Urinary bladder (tissue), 4 donors: Measurements from ENCODE around the gene HSPA12B. TPM values are rescaled to one million over a fixed set of nuclear protein-coding genes. Genes with fewer than 3 reads are reported as not detected.

Source experiments
- DNase-seq: peaks from one replicate; pipeline ENCODE4 v3.0.0-alpha.2; 2015; ENCODE audit errors: extremely low spot score
- H3K27ac ChIP-seq: one replicate; pipeline ENCODE4 v1.5.1; 2013; ENCODE audit warnings: low read depth, mild to moderate bottlenecking, moderate library complexity
- H3K36me3 ChIP-seq: one replicate; pipeline ENCODE4 v1.6.1; 2013; ENCODE audit warnings: mild to moderate bottlenecking, moderate library complexity; ENCODE audit not compliant: insufficient read depth
- H3K4me1 ChIP-seq: one replicate; pipeline ENCODE4 v1.6.1; 2013; ENCODE audit warnings: mild to moderate bottlenecking, moderate library complexity; ENCODE audit not compliant: insufficient read depth
- H3K4me3 ChIP-seq: one replicate; pipeline ENCODE4 v1.5.1; 2013; ENCODE audit warnings: low read depth, low read length
- WGBS: extraction: QIAGEN DNeasy Blood & Tissue Kit; methylation state at CpG from one replicate; pipeline ENCODE4 v1.1.7; 2013; 5-methylcytosine and 5-hydroxymethylcytosine counted together
- polyA plus RNA-seq: library from polyadenylated mRNA; stranded (reverse); fragments of 200-250 nt; gene quantifications from one replicate; pipeline ENCODE4 v1.2.3, GENCODE V29; 2013
- total RNA-seq: library from RNA; depleted of rRNA; stranded (reverse); fragments of >200 nt; gene quantifications from one replicate; pipeline ENCODE4 v1.2.3, GENCODE V29; 2014
- donor health status: healthy with polysubstance abuse.
- donor health status: healthy.

Gene HSPA12B
- total and polyA plus RNA-seq, 2 donors = 10.7 to 11.8 TPM

GRCh38 chr20:3739926-3740451 is 7.5 kb downstream of the HSPA12B start:
- H3K36me3 ChIP-seq = no peaks in the 10 kb centered on the region
- DNase-seq = no peak
- H3K4me3 ChIP-seq = no peak overlapping the region
- H3K27ac ChIP-seq = no peak overlapping the region
- no peaks in the 10 kb centered on the region for H3K4me1 ChIP-seq
- WGBS = 75% methylated on average over 7 of the region's 7 CpGs

- Histone ChIP-seq H3K4me1 (no peaks in the 10 kb centered on the region), H3K36me3 (no peaks in the 10 kb centered on the region), H3K4me3 (no peak overlapping the region), H3K27ac (no peak overlapping the region)
- DNase-seq = no peak
- WGBS = 92% methylated on average over 15 of the region's 15 CpGs
Observed at GRCh38 chr20:3740615-3741301, 8.3 kb downstream of the HSPA12B start.

DNA sequence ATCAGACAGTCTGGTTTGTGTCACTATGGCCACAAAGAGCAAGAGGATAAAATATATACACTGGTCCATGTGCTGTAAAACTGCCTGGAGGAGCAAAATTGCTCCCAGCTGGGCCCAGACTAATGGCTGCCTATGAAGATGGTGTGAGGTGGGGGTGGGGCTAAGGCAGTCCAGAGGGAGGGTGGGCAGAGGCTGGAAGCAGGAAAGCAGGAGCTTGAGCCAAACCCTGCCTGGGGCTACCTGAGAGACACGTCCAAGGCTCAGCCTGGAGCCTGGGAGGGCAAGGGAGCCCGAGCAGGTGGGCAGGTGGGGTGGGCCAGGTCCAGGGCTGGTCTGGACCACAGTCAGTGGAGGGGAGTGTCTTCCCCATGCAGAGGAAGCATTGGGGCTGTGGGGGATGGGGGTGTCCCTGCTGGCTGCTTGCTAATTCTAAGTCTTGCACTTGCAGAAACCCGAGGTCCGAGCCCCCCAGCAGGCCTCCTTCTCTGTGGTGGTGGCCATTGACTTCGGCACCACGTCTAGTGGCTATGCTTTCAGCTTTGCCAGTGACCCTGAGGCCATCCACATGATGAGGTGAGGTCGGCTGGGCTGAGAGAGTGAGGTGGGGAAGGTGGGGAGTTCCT is 9.5 kb downstream of the HSPA12B start:
- H3K4me3 ChIP-seq = no peak overlapping the region
- no peak overlapping the region for H3K27ac ChIP-seq
- 75% methylated on average over 7 of the region's 7 CpGs for WGBS
- DNase-seq = no peak
- no peaks in the 10 kb centered on the region for H3K36me3 ChIP-seq
- no peaks in the 10 kb centered on the region for H3K4me1 ChIP-seq

- Histone ChIP-seq H3K4me3 (no peak overlapping the region), H3K4me1 (no peaks in the 10 kb centered on the region), H3K27ac (no peak overlapping the region), H3K36me3 (no peaks in the 10 kb centered on the region)
- no peak for DNase-seq
- WGBS = 73% methylated on average over 2 of the region's 2 CpGs
Observed at GRCh38 chr20:3743251-3743650, 10.8 kb downstream of the HSPA12B start.

- no peak overlapping the region for H3K4me3 ChIP-seq
- H3K4me1 ChIP-seq = no peaks in the 10 kb centered on the region
- no peak for DNase-seq
- H3K36me3 ChIP-seq = no peaks in the 10 kb centered on the region
- no peak overlapping the region for H3K27ac ChIP-seq
- whole genome bisulfite sequencing = 95% methylated on average over 1 of the region's 1 CpG
Observed at GRCh38 chr20:3744037-3744436, 11.6 kb downstream of the HSPA12B start.

DNA sequence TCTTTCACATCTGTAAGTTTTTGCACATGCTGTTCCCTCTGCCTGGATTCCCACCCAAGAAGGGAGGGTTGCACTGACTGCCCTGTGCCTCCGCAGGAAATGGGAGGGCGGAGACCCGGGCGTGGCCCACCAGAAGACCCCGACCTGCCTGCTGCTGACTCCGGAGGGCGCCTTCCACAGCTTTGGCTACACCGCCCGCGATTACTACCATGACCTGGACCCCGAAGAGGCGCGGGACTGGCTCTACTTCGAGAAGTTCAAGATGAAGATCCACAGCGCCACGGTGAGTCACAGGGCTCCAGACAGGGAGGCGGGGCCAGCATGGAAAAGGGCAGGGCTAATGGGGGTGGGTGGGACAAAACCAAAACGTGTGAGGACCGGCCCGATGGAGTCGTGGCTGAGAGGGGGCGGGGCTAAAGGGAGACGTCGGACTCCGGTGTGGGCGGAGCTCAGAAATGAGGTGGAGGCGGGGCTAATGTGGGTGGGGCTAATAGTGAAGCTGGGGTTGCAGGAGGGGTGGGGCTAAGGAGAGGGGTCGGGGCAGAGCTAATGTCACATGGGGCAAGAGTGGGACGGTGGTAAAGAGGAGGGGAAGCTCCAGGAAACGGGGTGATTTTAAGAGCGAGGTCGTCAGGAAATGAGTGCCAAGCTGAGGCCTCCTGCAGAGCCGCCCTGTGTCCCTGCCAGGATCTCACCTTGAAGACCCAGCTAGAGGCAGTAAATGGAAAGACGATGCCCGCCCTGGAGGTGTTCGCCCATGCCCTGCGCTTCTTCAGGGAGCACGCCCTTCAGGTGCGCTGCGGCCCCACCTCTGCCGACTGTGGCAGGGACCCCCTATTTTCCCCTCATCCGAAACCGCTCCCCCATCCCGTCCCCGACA is 12.6 kb downstream of the HSPA12B start:
- Histone ChIP-seq H3K36me3 (no peaks in the 10 kb centered on the region), H3K4me1 (no peaks in the 10 kb centered on the region), H3K27ac (no peak overlapping the region), H3K4me3 (no peak overlapping the region)
- no peak for DNase-seq
- 47% methylated on average over 45 of the region's 45 CpGs for WGBS

- WGBS = 77% methylated on average over 11 of the region's 11 CpGs
- Histone ChIP-seq H3K27ac (no peak overlapping the region), H3K4me3 (no peak overlapping the region), H3K36me3 (no peaks in the 10 kb centered on the region), H3K4me1 (no peaks in the 10 kb centered on the region)
- no peak for DNase-seq
Observed at GRCh38 chr20:3745686-3746173, 13.2 kb downstream of the HSPA12B start.

- no peak for DNase-seq
- H3K36me3 ChIP-seq = no peaks in the 10 kb centered on the region
- H3K27ac ChIP-seq = no peak overlapping the region
- H3K4me1 ChIP-seq = no peaks in the 10 kb centered on the region
- 87% methylated on average over 2 of the region's 2 CpGs for WGBS
- no peak overlapping the region for H3K4me3 ChIP-seq
Observed at GRCh38 chr20:3747471-3747870, 15.0 kb downstream of the HSPA12B start.

DNA sequence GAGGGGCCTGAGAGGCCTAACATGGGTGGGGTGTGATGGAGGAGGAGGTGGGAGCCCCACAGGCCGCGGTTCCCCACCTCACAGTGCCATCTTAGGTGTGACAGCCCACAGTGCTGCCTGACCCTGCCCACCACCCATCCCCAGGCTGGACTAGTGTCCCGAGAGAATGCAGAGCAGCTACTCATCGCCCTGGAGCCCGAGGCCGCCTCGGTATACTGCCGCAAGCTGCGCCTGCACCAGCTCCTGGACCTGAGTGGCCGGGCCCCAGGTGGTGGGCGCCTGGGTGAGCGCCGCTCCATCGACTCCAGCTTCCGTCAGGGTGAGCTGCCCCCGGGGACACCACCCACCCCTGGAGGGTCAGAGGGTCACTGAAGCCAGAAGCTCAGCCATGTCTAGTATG is 15.6 kb downstream of the HSPA12B start:
- H3K27ac ChIP-seq = no peak overlapping the region
- H3K36me3 ChIP-seq = no peaks in the 10 kb centered on the region
- no peak for DNase-seq
- 92% methylated on average over 16 of the region's 16 CpGs for WGBS
- no peak overlapping the region for H3K4me3 ChIP-seq
- no peaks in the 10 kb centered on the region for H3K4me1 ChIP-seq

- no peak for DNase-seq
- no peak overlapping the region for H3K4me3 ChIP-seq
- no peaks in the 10 kb centered on the region for H3K4me1 ChIP-seq
- H3K36me3 ChIP-seq = no peaks in the 10 kb centered on the region
- WGBS = 82% methylated on average over 24 of the region's 24 CpGs
- H3K27ac ChIP-seq = no peak overlapping the region
Observed at GRCh38 chr20:3749087-3749688, 16.7 kb downstream of the HSPA12B start.

- Histone ChIP-seq H3K4me3 (no peak overlapping the region), H3K4me1 (no peaks in the 10 kb centered on the region), H3K36me3 (no peaks in the 10 kb centered on the region), H3K27ac (no peak overlapping the region)
- DNase-seq = no peak
- 63% methylated on average over 72 of the region's 72 CpGs for WGBS
Observed at GRCh38 chr20:3749689-3750531, 17.4 kb downstream of the HSPA12B start.

DNA sequence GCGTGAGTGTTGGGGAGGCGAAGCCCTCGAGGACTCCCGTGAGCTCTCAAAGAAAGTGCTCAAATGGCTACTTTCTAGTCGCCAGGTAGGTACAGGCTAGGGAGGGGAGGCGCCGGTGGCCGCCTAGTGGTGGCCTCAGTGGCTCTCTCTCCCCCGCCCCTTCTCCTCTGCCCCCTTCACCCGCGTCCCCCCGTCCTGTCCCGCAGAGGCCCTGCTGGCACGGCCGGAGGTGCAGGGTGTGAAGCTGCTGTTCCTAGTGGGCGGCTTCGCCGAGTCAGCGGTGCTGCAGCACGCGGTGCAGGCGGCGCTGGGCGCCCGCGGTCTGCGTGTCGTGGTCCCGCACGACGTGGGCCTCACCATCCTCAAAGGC is 18.8 kb downstream of the HSPA12B start:
- Histone ChIP-seq H3K4me1 (no peaks in the 10 kb centered on the region), H3K4me3 (no peak overlapping the region), H3K27ac (no peak overlapping the region), H3K36me3 (no peaks in the 10 kb centered on the region)
- DNase-seq = no peak
- 84% methylated on average over 31 of the region's 31 CpGs for WGBS
